HepG2 (cell line): ENCODE data around the gene CNR1. TPM values are rescaled to one million over a fixed set of nuclear protein-coding genes. Genes with fewer than 3 reads are reported as not detected.

Source experiments
- ATAC-seq: fragments of 200-7000 bp; cut with Tn5 transposase; 3 replicates; pipeline ENCODE4 v1.9.1; 2020; ENCODE audit warnings: mild to moderate bottlenecking, moderate library complexity
- BruUV-seq: library from RNA; stranded (reverse); fragments of 400-500 nt; replicated peaks from 2 replicates; lab custom pipeline; 2021; lab: Mats Ljungman, UMichigan
- CTCF ChIA-PET: fragments of 300-600 bp; formaldehyde crosslinking; extraction: SDS; loops from one replicate; lab custom pipeline; 2021; ENCODE audit warnings: low total read pairs, inconsistent platforms, low intra/inter-chr PET ratio; lab: Yijun Ruan, JAX
- POLR2A ChIA-PET: fragments of 350-600 bp; sonication (Branson Sonifier 250); formaldehyde crosslinking; loops from one replicate; lab custom pipeline; 2020; ENCODE audit warnings: antibody characterized with exemption, inconsistent platforms; lab: Yijun Ruan, JAX
- DNase-seq: peaks from one replicate; pipeline ENCODE4 v3.0.0-alpha.2; 2015; ENCODE audit warnings: low spot score
- FAIRE-seq: peaks from 3 replicates; lab custom pipeline; 2011; peaks lifted over from hg19 to GRCh38; lab: Jason Lieb, UNC
- H2AFZ ChIP-seq: one replicate; pipeline ENCODE4 v1.6.1; 2011; ENCODE audit warnings: low read length, inconsistent platforms
- H3K27ac ChIP-seq: fragments of 300-600 bp; 3 replicates; pipeline ENCODE4 v1.8.0; 2011; ENCODE audit warnings: mixed run types, mild to moderate bottlenecking, mixed read lengths, low read length, inconsistent platforms; ENCODE audit not compliant: insufficient read depth; ENCODE audit errors: extremely low read length
- H3K27me3 ChIP-seq, 2 experiments: fragments of 200-600 bp in 1 of 2; 2 replicates in 1 of 2; 3 replicates in 1 of 2; pipeline versions ENCODE4 v1.6.0 to v1.8.0; 2011; ENCODE audit warnings: low read length in 2 of 2, mild to moderate bottlenecking in 2 of 2, moderate library complexity in 2 of 2, inconsistent platforms in 1 of 2; ENCODE audit not compliant: insufficient read depth in 2 of 2, control insufficient read depth in 1 of 2
- H3K36me3 ChIP-seq, 2 experiments: fragments of 200-600 bp in 1 of 2; replicated peaks in 1 of 2; 2 replicates in 1 of 2; 3 replicates in 1 of 2; pipeline versions ENCODE4 v1.5.1 to v1.8.0; 2011; ENCODE audit warnings: low read length in 2 of 2, inconsistent platforms in 1 of 2; ENCODE audit not compliant: insufficient read depth in 2 of 2, control insufficient read depth in 1 of 2
- H3K4me1 ChIP-seq: 2 replicates; pipeline ENCODE4 v1.5.1; 2012; ENCODE audit warnings: low read length, inconsistent platforms; ENCODE audit not compliant: insufficient read depth
- H3K4me2 ChIP-seq: 2 replicates; pipeline ENCODE4 v1.6.0; 2011; ENCODE audit warnings: low read depth, low read length, inconsistent platforms
- H3K4me3 ChIP-seq, 3 experiments: fragments of 200-600 bp in 1 of 3; sonication (generic), shearing (Covaris generic) in 1 of 3; replicated peaks in 1 of 3; 2 replicates each; pipeline ENCODE4 v1.5.1; 2011 to 2016; ENCODE audit warnings: low read length in 3 of 3, inconsistent platforms in 2 of 3, low read depth in 2 of 3, mild to moderate bottlenecking in 2 of 3, control low read depth in 1 of 3, mixed read lengths in 1 of 3; ENCODE audit not compliant: insufficient read depth in 1 of 3
- H3K79me2 ChIP-seq: one replicate; pipeline ENCODE4 v1.6.1; 2011; ENCODE audit warnings: low read length, inconsistent platforms; ENCODE audit not compliant: insufficient read depth
- H3K9ac ChIP-seq: 2 replicates; pipeline ENCODE4 v1.6.0; 2011; ENCODE audit warnings: mild to moderate bottlenecking, low read depth, low read length, inconsistent platforms; ENCODE audit not compliant: insufficient read depth
- H3K9me3 ChIP-seq: 2 replicates; pipeline ENCODE4 v1.5.1; 2012; ENCODE audit warnings: mild to moderate bottlenecking, low read length
- H4K20me1 ChIP-seq: 2 replicates; pipeline ENCODE4 v1.6.0; 2011; ENCODE audit warnings: inconsistent platforms, mild to moderate bottlenecking, low read length, moderate library complexity; ENCODE audit not compliant: insufficient read depth
- FOSL1 ChIP-seq: sonication (generic); formaldehyde crosslinking; IDR thresholded peaks from 2 replicates; pipeline ENCODE4 v1.9.0; 2021; ENCODE audit warnings: missing genetic modification reagents, borderline replicate concordance
- MBNL3 ChIP-seq: fragments of 250-450 bp; sonication (Bioruptor Pico); conservative IDR thresholded peaks from 2 replicates; pipeline ENCODE4 v1.8.0; 2022; ENCODE audit warnings: mild to moderate bottlenecking, inconsistent platforms
- MIER2 ChIP-seq: IDR thresholded peaks from 2 replicates; pipeline ENCODE4 v1.6.1; 2016; ENCODE audit warnings: missing biosample characterization, missing genetic modification reagents
- PRMT3 ChIP-seq: sonication (generic); formaldehyde crosslinking; IDR thresholded peaks from 2 replicates; pipeline ENCODE4 v1.8.1; 2022; ENCODE audit warnings: low read depth, mild to moderate bottlenecking, moderate library complexity, missing genetic modification reagents, borderline replicate concordance
- SNAPC4 ChIP-seq: sonication (generic); formaldehyde crosslinking; IDR thresholded peaks from 2 replicates; pipeline ENCODE4 v1.4.0; 2020; ENCODE audit warnings: mild to moderate bottlenecking, missing genetic modification reagents
- SP1 ChIP-seq, 2 experiments: fragments of 450-650 bp in 1 of 2; sonication (generic) in 1 of 2; formaldehyde crosslinking in 1 of 2; IDR thresholded peaks; 2 replicates each; pipeline versions ENCODE4 v1.4.0 to v1.6.1; 2016 to 2020; ENCODE audit warnings: missing genetic modification reagents in 1 of 2
- STAG1 ChIP-seq: sonication (generic); formaldehyde crosslinking; IDR thresholded peaks from 2 replicates; pipeline ENCODE4 v1.4.0; 2020; ENCODE audit warnings: missing genetic modification reagents
- SUZ12 ChIP-seq: fragments of 150-350 bp; IDR thresholded peaks from 2 replicates; pipeline ENCODE4 v1.6.1; 2014; ENCODE audit warnings: low read depth, low read length
- ZNF512B ChIP-seq: sonication (generic); formaldehyde crosslinking; IDR thresholded peaks from 2 replicates; pipeline ENCODE4 v1.5.1; 2020; ENCODE audit warnings: missing genetic modification reagents, mild to moderate bottlenecking, borderline replicate concordance
- ZNF615 ChIP-seq: sonication (generic); formaldehyde crosslinking; IDR thresholded peaks from 2 replicates; pipeline ENCODE4 v1.5.0; 2020; ENCODE audit warnings: mild to moderate bottlenecking, missing genetic modification reagents, borderline replicate concordance
- ZNF782 ChIP-seq: sonication (generic); formaldehyde crosslinking; IDR thresholded peaks from 2 replicates; pipeline ENCODE4 v1.4.0; 2020; ENCODE audit warnings: missing genetic modification reagents, mild to moderate bottlenecking, borderline replicate concordance
- ZNF816 ChIP-seq: sonication (generic); formaldehyde crosslinking; IDR thresholded peaks from 2 replicates; pipeline ENCODE4 v1.8.0; 2022; ENCODE audit warnings: missing genetic modification reagents, mild to moderate bottlenecking, borderline replicate concordance
- WGBS: methylation state at CpG from one replicate; pipeline ENCODE4 v1.1.6; 2017; ENCODE audit warnings: low lambda C conversion rate; 5-methylcytosine and 5-hydroxymethylcytosine counted together
- in situ Hi-C: cut with HindIII; loops from 2 replicates; pipeline ENCODE4 v1.10.0; 2017; ENCODE audit warnings: low pct_unique_long_range_greater_than_20kb; ENCODE audit not compliant: extremely low pct_ligation_motif_present
- intact Hi-C: fragments of 100-400 bp; cut with micrococcal nuclease; formaldehyde crosslinking; loops from one replicate; pipeline ENCODE4 v1.10.0; 2022; ENCODE audit not compliant: unreplicated experiment
- polyA plus RNA-seq, 8 experiments: library from polyadenylated mRNA; depleted of rRNA in 3 of 8; stranded (reverse) in 7 of 8; unstranded in 1 of 8; fragments of >200 nt; fragmentation: Illumina TruSeq in 4 of 8; extraction: Trizol in 4 of 8; gene quantifications; 2 replicates each; pipeline versions ENCODE4 v1.2.1 to v1.2.3, GENCODE V29; 2011 to 2016; ENCODE audit warnings: low read depth in 4 of 8, missing spikeins in 1 of 8, mixed read lengths in 1 of 8; ENCODE audit not compliant: insufficient read depth in 1 of 8
- total RNA-seq, 5 experiments: library from RNA; depleted of rRNA; stranded (reverse); fragments of >200 nt; fragmentation: Illumina TruSeq; extraction: Trizol; gene quantifications; 2 replicates each; pipeline ENCODE4 v1.2.3, GENCODE V29; 2016; ENCODE audit warnings: low read depth in 1 of 5

CNR1 gene
- total and polyA plus RNA-seq, 2 of the 13 experiments (the other 11 are each of a cell fraction or from before 2014, with no cell fraction given) = not detected

- no peak for TF ChIP-seq SNAPC4
- TF ChIP-seq MIER2 (CRISPR knock-in tag) = peak; percentile 92
Measured at GRCh38 chr6:88119769-88120168, 46.4 kb downstream of the CNR1 start (continued).

GRCh38 chr6:88116276-88116675 is 49.9 kb downstream of the CNR1 start:
- no peak overlapping the region for H2AFZ ChIP-seq
- BruUV-seq = no TSS peak
- 0% methylated on average over 3 of the region's 3 CpGs for WGBS
- no peak overlapping the region for H3K4me2 ChIP-seq
- intact Hi-C loops = no loop called here
- H3K27me3 ChIP-seq = no peaks in the 10 kb centered on the region; a peak in 1 of 5 replicates
- no peak for FAIRE-seq
- no peak overlapping the region for H3K4me3 ChIP-seq
- no peak for TF ChIP-seq ZNF512B (CRISPR knock-in tag)
- no peak for TF ChIP-seq SP1 (IDR thresholded peaks at IDR 0.05)
- TF ChIP-seq SP1 (CRISPR knock-in tag; IDR thresholded peaks at IDR 0.05) = no peak
- TF ChIP-seq STAG1 (CRISPR knock-in tag) = no peak
- TF ChIP-seq MBNL3 (CRISPR knock-in tag) = no peak
- TF ChIP-seq ZNF615 (CRISPR knock-in tag) = no peak
- TF ChIP-seq FOSL1 (CRISPR knock-in tag) = no peak
- TF ChIP-seq ZNF816 (CRISPR knock-in tag) = no peak
- no peak for TF ChIP-seq ZNF782 (CRISPR knock-in tag)
- no peak for TF ChIP-seq SUZ12
- no peak for TF ChIP-seq PRMT3
- TF ChIP-seq, all 625 proteins: peak for 0
- Histone ChIP-seq H3K79me2 (no peaks in the 10 kb centered on the region), H4K20me1 (no peaks in the 10 kb centered on the region), H3K27ac (no peak overlapping the region), H3K9me3 (no peaks in the 10 kb centered on the region), H3K4me1 (no peaks in the 10 kb centered on the region), H3K36me3 (no peaks in the 10 kb centered on the region), H3K9ac (no peak overlapping the region)
- DNase-seq (no peak), ATAC-seq (no peak)
- in situ Hi-C loops = no loop called here
- ChIA-PET CTCF (no interaction called here), POLR2A (no interaction called here)
